NCI-H446 treated with DMSO at 0.1 percent for 48 hours (cell line): Measurements from ENCODE around the gene GAS7.

Experiments used
- DNase-seq: peaks from one replicate; lab custom pipeline; 2025; lab: John Stamatoyannopoulos, UW

GAS7 gene

DNA sequence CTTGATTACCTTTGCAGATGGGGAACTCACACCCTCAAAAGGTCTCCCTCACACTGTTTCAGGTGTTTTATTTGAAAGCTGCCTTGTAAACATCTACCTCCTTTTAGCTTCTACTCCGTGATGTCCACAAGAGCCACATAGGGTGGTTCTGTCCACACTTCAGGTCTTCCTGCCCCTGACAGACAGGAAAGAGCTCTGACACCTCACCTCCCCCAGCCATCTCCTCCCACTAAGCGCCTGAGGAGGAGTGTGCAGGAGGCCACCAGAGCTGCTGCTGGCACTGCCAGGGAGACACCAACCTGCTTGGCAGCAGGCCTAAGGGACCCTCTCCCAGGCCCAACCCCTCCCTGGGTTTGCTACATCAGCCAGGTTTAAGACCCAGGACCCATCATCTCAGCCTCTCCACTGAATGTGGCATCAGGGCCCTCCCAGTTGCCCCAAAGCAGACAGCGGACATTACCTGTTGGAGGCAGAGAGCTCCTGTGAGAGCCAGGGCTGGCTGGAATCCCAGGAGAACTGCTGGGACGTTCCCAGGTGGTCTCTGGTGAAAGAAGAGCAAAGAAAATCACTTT lies 217.0 kb downstream of the GAS7 start:
- no peak for DNase-seq

DNA sequence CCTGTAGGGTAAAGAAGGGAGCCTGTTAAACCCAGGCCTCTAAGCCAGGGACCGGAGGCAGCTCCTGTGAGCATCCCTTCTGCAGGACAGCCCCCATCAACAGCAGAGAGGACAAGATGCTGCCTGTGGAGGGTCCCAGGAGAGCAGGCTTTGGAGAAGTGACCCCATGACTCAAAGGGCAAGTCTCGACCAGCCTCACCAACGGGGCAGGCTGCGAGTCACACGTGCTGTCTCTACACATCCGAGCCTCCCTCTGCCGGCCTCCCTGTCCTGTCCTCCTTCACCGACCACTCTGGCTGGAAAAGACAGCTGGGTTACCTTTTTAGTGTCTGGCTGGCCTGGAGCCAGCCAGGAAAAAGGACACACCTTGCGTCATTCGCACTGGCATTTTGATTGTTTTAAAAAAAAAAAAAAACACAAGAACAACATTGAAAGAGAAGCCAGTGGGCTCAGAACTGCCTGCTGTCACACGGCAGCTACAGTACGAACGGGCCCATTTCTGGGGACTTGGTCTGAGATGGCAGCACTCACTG lies 218.9 kb downstream of the GAS7 start:
- no peak for DNase-seq

DNA sequence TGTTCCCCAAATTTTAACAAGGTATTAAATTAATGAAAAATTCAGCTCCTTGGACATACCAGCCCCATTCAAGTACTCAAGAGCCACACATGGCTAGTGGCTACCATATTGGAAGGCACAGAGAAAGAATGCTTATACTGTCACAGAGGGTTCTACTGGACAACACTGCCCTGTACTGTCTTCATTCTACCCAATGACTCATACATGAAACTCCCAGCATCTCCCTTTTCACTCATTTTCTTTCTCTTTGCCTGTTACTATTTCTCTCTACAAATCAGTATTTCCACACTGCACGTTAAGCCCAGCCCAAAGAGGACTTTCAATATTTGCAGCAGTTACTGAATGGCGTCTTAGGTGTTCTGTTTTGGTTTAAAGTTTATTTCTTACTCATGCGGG lies 221.2 kb downstream of the GAS7 start:
- no peak for DNase-seq

DNA sequence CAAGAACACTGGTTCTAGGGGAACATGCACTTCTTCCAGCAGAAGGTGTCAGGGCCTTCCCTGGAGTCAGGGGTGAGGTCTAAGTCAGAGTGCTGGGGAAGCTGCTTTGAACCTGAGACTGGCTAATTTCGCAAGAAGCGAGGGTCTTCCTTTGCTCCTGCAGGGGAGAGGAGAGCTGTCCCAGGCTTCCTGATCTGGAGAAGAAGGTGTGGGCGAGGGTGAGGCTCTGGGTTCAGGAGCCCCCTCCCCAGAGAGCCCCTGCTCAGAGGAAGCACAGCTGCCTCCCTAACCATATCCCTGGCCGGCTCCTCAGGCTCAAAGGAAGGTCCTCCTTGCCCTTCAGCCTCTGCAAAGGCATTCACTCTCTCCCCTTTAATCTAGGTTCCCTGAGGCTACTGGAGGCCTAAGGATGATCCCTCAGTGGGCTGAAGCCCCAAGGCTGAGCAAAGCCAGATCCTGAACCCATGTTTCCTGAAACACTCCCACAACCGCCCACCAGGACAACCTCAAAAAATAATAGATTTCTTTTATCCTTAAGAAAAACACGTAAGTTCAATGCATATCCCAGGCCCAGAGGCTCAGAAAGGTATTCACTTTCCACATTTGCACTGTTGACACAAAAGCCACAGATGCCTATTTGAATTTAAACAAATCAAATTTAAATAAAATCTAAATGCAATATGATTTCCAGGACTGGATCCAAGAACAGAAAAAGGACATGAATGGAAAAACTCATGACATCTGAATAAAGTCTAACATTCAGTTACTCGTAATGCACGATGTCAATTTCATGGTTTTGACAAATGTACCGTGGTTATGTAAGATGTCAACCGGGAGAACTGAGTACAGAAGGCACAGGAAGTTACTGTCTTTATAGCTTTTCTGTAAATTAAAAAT lies 221.9 kb downstream of the GAS7 start:
- DNase-seq = no peak

DNA sequence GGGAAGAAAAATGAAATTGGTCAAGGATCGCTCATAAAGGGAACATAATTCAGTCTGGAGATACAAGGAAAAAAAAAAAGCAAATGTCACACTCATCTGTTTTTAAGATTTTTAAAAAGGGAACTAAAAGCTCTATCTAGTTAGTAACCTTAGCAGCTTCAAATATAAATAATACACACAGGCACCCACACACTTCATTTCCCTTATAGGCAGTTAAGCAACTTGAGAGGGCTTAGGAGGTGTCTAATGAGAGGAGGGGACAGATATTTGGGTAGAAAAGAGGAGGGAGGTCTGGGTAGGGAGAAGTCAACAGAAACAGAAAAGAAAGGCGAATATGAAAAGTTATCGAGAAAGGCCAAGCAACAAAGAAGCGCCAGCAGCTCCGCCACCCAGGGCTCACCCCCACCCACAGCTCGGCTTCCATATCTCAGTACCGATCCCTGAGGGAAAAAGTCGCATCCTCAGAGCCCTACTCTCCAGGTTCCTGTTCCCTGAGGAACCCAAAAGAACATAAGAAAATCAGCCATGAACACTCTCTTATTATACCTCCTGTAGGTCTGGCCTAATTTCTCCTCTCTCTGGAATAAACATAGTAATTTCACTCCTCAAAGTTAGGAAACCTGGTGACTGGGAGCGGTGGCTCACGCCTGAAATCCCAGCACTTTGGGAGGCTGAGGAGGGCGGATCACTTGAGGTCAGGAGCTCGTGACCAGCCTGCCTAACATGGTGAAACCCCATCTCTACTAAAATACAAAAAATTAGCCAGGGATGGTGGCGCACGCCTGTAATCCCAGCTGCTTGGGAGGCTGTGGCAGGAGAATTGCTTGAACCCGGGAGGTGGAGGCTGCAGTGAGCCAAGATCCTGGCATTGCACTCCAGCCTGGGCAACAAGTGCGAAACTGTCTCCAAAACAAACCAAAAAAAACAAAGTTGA lies 223.7 kb downstream of the GAS7 start:
- no peak for DNase-seq

DNA sequence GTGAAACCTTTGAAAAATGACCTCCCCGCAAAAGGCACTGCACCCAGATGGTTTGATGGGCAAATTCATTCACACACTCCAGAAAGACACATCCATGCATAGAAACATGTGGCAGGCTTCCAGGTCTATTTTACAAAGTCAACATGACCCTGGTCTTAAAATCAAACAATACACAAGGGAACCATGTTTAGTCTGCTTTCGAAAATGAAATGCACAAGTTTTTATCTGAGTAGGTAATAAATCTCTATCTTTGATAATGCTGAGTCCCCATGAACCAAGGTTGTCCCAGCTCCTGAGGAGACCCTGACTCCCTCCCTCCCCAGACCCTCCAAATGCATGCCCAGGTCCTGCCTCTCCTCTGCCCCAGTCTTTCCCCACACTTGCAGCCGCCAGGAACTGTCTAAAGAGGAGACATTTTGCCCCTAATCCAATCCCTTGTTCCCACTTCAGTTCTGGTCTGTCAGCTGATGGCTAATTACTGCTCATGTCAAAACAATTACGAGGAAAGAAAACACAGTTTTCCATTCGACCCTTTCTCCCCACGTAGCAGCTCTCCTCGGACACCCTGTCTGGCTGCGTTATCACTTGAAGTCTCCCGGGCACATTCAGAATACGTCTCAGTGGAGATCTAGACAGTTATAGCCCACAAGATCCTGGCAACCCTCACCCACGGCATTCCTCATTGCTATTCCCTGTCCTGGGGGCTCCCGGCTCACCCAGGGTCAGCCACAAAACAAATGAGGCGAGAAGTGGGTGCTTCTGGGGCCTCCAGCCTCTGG lies 224.5 kb downstream of the GAS7 start:
- no peak for DNase-seq

DNA sequence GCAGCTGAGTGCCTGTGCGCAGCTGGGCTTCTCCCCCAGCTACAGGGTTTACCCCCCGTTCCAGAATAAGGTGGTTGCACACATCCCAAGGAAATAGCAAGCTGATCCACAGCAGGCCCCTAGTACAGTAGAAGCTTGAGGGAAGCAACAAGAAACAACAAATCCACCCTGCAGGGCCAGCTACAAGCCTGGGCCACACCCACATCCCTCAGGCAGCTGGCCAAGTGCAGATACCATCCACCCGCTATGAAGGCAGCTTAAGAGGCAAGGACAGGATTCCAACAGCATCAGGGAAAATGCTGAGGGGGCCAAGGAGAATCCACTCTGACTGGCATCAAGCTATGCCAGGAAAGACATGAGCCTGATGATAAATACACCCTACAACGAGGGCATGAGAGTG lies 226.4 kb downstream of the GAS7 start:
- DNase-seq = no peak

DNA sequence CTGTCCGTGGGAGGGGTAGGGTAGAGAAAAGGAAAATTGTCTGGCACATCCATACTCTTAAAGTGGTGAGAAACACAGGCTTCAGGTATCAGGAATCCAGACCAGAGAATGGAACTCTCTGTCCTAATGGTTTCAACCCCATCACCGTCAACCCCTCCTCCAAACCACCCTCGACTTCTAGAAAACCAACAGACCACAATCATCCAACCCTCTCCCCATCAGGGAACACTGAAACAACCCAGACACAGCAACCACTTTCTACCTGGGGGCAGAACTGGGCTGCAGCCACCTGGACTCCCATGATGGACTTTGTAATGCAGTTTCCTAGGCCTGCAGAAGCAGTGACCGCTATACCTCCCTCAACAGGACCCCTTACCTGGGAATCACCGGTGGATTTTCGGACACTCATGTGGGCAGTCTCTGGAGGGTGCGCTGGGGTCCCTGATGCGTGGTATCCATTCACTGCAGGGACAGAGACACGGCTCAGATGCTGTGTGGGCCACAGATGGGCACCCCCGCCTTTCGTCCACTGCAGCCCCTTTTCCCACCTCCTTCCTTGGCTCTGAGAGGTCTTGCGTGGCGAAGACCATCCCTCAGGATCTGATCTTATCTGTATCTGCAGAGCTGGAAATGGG lies 229.0 kb downstream of the GAS7 start:
- DNase-seq = no peak

DNA sequence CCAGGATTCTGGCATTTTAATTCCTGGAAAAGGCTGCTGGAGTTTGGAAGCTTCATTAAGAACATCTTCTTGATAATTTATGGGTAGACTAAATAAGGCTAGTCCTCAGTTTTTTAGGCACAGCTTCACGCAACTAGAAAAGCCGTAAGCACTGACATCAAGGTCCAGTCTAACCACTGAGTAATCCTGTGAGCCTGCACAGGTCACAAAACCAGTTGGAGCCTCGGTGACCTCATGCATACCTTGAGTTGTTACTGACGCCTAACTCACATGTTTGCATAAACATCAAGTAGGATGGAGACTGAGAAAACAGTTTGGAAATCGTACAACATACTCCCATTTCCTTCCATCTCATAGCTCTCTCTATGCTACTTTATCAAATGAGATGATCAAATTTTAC lies 229.5 kb downstream of the GAS7 start:
- DNase-seq = no peak

DNA sequence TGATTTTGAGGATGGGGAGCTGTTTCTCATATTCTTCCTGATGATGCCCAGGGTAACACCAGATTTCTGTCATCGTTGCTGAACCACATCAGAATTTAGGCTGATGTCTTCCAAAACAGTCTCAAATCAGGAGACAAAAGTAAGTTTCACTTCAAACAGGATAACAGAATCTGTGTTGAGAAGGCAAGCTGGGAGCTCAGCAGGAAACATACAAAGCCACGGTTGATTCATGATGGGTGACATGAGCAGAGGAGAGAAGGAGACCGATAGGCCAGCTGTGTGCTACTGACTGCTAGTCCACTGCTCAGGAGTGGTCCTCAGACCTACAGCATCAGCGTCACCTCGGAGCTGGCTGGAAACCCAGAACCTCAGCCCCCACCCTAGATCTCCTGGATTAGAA lies 230.4 kb downstream of the GAS7 start:
- no peak for DNase-seq

DNA sequence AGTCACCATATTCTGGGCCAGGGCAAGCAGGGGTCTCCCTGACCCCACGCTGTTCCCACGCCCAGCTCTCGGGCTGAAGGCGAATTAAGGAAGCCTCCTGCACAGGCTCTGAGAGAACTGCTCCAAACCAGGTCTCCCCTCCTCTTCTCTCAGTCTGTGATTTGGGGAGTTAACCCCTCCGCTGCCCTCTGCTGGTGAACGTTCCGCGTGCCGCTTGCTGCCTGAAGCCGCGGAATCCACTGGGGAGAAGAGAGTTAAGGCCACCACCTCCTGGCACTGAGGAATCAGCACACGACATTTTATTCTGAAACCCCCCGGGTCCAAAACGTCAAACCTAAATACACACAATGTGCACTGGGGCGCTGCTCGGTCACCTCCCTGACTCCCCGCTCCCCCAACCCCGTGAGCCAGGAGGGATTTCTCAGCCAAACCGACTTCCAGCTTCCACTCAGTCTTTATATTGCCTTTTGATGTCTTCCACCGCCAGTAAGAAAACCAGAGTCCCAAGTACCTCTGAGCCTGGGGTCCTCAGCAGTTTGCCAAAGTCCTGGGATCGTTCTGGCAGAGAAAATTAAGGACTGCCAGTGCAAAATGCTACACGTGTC lies 238.9 kb downstream of the GAS7 start:
- no peak for DNase-seq

DNA sequence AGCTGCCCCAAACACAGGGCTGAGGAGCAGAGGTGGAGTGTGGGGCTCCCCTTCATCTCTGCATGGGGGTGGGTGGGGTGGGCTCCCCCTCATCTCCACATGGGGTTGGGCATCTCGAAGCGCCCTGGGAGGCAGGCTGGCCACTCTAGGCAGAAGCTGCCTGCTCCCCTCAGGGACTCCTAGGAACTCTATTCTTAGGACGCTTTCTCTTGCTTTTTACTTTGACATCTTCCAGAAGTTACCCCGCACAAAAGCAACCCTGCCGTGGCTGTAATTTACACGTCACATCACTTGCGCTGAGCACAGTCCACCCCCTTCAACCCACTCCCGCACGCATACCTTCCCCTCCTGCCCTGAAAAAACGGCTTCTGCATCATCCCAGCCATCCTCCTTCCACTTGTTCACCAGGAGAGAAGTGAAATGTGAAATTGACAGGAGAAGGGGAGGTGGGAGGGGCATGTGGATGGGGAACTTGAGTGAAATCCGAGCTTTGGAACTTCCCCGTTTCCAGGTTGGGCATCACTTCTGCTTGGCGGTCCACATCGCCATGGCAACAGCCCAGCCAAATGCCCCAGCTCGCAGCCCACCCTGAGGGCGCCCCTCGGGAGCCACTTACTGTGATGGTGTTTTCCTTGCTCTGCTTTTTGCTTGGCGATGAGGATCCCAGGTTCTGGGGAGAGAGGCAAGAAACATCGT lies 239.7 kb downstream of the GAS7 start:
- no peak for DNase-seq

DNA sequence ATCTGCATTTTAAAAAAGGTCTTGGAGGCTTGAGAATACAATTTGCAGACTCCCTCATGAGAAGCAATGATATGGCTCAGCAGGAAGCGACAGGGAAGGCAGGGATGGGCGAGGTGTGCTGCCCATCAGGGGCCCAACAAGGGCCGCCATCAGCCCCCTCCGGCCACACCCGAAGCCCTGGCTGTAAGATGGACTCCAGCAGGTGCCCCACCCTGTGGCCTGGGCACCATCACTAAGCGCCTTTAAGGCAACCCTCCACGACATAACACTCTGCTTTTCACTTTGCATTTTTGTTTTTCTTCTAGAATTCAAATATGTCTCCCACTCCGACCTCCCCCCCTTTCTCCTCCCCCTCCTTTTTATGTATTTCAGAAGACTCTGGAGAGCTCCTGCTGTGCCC lies 241.2 kb downstream of the GAS7 start:
- no peak for DNase-seq

DNA sequence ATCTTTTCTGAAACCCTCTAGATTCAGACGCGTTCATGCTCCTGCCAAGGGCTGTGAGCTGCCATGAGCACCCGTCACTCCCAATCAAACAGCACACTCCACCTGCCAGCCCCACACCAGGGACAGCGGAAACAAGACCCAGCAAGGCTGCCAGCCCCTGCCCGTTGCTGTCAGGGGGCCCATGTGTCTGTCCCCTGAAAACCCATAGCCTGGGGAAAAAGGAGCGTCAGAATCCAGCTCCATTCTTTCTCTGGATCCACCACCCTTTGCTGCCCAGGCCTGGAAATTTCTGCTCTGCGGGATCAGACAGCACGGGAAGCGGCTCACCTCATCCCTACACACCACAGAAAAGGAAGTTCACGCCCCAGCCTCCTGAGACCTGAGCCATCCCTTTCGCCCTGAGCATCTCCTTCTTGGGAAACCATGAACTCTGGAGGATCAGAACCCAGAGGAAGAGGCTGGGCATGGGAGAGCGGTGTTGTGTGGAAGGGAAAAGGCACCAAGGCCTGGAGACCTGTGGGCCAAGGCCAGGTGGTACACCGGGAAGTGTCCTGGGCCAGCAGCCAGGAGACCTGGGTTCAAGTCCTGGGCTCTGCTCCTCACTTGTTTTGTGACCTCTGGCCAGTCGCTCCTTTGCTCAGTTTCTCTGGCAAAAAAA lies 241.8 kb downstream of the GAS7 start:
- DNase-seq = no peak

DNA sequence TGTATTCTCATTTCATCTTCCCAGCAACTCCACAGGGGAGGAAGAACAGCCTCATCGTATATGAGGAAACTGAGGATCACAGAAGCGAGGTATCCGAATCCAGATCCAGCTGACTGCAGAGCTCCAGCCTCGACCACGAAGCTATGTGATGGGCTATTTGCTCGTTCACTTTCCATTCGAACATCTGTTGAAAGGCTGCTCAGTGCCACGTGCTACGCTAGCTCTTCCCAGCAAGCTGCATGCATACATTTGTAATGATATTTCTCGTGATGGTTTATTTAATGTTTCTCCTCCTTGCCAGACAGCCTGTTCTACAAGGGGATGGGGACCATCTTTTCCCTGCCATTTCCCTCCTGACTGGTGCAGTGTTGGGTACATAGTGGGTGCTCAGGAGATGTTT lies 244.9 kb downstream of the GAS7 start:
- no peak for DNase-seq

DNA sequence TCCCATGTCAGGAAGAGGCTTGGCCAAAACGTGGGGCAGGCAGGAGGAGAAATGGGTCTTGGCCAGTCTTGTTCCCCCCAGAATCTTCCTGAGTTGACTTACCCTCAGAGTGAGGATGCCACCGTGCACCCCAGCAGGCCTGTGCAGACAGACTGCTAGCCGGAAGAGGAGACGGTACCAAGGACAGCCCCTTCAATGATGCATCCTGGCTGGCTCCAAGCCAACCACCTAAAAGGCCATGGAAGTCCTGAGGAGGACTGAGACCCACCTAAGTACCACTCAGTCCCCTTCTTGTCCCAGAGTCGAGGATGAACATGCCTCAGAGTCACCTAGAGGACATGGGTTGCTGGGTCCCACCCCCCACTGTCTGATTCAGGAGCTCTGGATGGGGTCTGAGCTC lies 246.6 kb downstream of the GAS7 start:
- no peak for DNase-seq

DNA sequence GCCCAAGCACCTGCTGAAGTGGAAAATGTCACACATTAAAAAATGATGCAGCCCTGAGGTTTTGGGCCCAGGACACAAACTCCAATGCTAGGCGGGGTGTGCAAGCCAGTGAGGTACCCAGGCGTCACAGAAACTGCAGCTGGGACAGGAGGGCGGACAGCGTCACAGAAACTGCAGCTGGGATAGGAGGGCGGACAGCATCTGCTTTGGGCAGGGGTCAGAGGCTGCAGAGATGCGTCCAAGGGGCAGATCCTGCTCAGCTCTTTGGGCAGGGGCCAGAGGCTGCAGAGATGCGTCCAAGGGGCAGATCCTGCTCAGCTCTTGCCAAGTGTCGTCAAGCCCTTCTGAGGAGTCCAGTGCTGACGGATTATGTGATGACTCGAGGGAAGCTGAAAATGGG lies 249.5 kb downstream of the GAS7 start:
- DNase-seq = no peak

DNA sequence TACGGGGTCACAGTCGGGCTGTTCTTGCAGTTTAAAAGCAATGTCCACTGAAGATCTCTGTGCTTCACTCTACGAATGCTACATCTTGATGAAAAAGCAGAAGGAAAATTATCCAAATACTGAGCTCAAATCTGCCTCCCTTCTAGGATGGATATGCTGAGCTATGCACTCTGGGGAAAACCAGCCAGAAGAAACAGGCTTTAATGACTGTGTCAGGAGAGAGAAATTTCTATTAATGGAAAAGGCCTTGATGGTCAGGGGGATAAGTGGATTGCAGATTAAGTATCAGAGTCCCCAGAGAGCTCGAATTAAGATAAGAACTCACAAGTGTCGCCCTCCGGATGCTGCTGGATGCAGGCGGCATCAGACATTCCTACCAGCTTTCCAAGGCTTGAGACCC lies 253.7 kb downstream of the GAS7 start:
- DNase-seq = no peak

DNA sequence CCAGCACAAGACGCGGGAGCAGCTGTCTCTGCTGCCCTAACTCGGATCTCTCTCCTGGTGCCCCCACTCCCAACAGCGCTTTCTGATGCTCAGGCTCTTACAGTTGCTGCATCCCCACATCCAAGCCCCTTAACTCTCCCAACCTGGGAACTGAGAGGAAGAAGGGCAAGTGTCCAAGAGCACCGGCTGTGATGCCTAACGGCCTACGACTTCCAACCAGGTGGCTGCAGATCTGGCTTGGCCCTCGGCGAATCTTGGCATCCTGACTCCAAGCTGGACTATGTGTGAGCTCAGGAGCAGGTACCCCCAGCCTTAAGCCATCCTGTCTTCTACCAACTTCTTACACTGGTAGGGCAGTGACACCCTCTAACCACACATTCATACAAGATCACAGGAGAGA lies 255.1 kb downstream of the GAS7 start:
- DNase-seq = no peak

DNA sequence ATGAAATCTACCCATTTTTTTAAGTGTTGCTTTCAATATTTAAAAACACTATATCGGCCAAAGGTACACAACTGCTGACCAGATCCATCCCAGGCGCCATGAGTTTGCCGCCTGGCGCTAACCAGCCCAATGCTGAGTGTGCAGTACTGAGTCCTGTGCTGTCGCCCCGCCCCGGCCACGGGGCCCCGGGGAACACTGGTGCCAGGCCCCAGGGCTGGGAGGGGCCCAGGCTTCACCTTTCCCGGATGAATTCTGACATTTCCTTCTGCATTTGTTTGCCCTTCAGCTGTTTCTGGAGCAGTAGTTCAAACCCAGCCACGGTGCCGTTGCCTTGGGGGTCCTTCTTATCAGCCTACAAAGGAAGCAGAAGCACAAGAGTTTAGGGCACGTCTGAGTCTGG lies 255.5 kb downstream of the GAS7 start:
- DNase-seq = no peak
